WTC11 (cell line): ENCODE data around the gene TPT1.

Experiments used
- AFF4 ChIP-seq: sonication (generic); formaldehyde crosslinking; IDR thresholded peaks from 2 replicates; pipeline ENCODE4 v1.8.1; 2023; ENCODE audit warnings: mild to moderate bottlenecking, missing genetic modification reagents, borderline replicate concordance
- CBFB ChIP-seq: sonication (generic); formaldehyde crosslinking; IDR thresholded peaks from 2 replicates; pipeline ENCODE4 v1.8.1; 2022; ENCODE audit warnings: mild to moderate bottlenecking, low read depth, missing genetic modification reagents
- CREB1 ChIP-seq: sonication (generic); formaldehyde crosslinking; IDR thresholded peaks from 2 replicates; pipeline ENCODE4 v1.8.0; 2023; ENCODE audit warnings: mild to moderate bottlenecking, missing genetic modification reagents
- CTCF ChIP-seq: fragments of 200-600 bp; IDR thresholded peaks from 2 replicates; pipeline ENCODE4 v1.8.0; 2022; ENCODE audit warnings: antibody characterized with exemption
- E2F1 ChIP-seq: sonication (generic); formaldehyde crosslinking; IDR thresholded peaks from 2 replicates; pipeline ENCODE4 v1.8.0; 2022; ENCODE audit warnings: mild to moderate bottlenecking, missing genetic modification reagents
- JUN ChIP-seq: sonication (generic); formaldehyde crosslinking; IDR thresholded peaks from 2 replicates; pipeline ENCODE4 v1.8.0; 2023; ENCODE audit warnings: mild to moderate bottlenecking, missing genetic modification reagents
- KAT7 ChIP-seq: sonication (generic); formaldehyde crosslinking; IDR thresholded peaks from 2 replicates; pipeline ENCODE4 v1.8.1; 2023; ENCODE audit warnings: missing genetic modification reagents, mild to moderate bottlenecking, borderline replicate concordance
- NR1H2 ChIP-seq: sonication (generic); formaldehyde crosslinking; IDR thresholded peaks from 2 replicates; pipeline ENCODE4 v1.9.0; 2021; ENCODE audit warnings: mild to moderate bottlenecking, moderate library complexity, missing genetic modification reagents
- SMAD3 ChIP-seq: sonication (generic); formaldehyde crosslinking; IDR thresholded peaks from 2 replicates; pipeline ENCODE4 v1.8.0; 2022; ENCODE audit warnings: missing genetic modification reagents, mild to moderate bottlenecking, borderline replicate concordance
- USF1 ChIP-seq: sonication (generic); formaldehyde crosslinking; IDR thresholded peaks from 2 replicates; pipeline ENCODE4 v1.8.0; 2022; ENCODE audit warnings: mild to moderate bottlenecking, missing genetic modification reagents
- USF2 ChIP-seq: sonication (generic); formaldehyde crosslinking; IDR thresholded peaks from 2 replicates; pipeline ENCODE4 v1.8.1; 2023; ENCODE audit warnings: mild to moderate bottlenecking, missing genetic modification reagents, moderate library complexity
- ZNF232 ChIP-seq: sonication (generic); formaldehyde crosslinking; IDR thresholded peaks from 2 replicates; pipeline ENCODE4 v1.8.0; 2022; ENCODE audit warnings: mild to moderate bottlenecking, missing genetic modification reagents

GRCh38 chr13:45328661-45329111 is 12.3 kb downstream of the TPT1 start:
- TF ChIP-seq CTCF, result no peak
- no peak for TF ChIP-seq USF2 (CRISPR knock-in tag)
- TF ChIP-seq AFF4, result no peak
- no peak for TF ChIP-seq CREB1 (CRISPR knock-in tag)
- TF ChIP-seq JUN (CRISPR knock-in tag), result no peak
- TF ChIP-seq CBFB (CRISPR knock-in tag), result no peak
- TF ChIP-seq USF1 (CRISPR knock-in tag), result no peak
- no peak for TF ChIP-seq E2F1 (CRISPR knock-in tag)
- no peak for TF ChIP-seq ZNF232 (CRISPR knock-in tag)
- no peak for TF ChIP-seq NR1H2 (CRISPR knock-in tag)
- TF ChIP-seq KAT7 (CRISPR knock-in tag), result no peak
- no peak for TF ChIP-seq SMAD3 (CRISPR knock-in tag)
